ENCODE data around the gene KLHL26.
"Not testable (repeated sequence)": the region's sequence is repeated elsewhere in the genome, so short reads cannot be mapped to it uniquely, and the experiment has no call there.

KLHL26 gene

GRCh38 chr19:18672606-18673337 is 35.9 kb downstream of the KLHL26 start:
- no peak overlapping the region for H3K4me3 ChIP-seq (ENCODE audit: low read length)
- peak; percentile 37 for TF ChIP-seq CTCF (conservative IDR thresholded peaks at IDR 0.05; ENCODE audit: low read depth, low read length)
- no peak for DNase-seq (ENCODE audit: low read depth)

DNA sequence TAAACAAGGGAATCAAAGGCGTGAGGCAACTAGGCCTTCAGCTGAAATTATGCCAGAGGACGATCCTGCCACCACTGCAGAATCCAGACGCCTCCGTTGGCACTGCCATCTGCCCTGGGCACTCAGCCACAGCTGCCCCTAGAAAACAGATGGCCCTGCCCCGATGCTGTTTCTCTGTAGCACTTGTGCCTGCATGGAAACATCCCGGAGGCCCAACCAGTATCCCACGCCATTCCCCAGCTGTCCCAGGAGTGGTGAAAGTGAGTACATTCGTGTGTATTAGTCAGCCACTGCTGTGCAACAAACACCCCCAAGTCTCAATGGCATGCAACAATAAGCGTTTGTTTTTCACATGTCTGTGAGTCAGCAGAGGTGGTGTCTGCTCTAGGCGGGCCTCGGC is 37.8 kb downstream of the KLHL26 start:
- no peak for DNase-seq (ENCODE audit: low read depth)
- no peak for TF ChIP-seq CTCF (conservative IDR thresholded peaks at IDR 0.05; ENCODE audit: low read depth, low read length)
- H3K4me3 ChIP-seq (ENCODE audit: low read length): no peak overlapping the region

- TF ChIP-seq CTCF (conservative IDR thresholded peaks at IDR 0.05; ENCODE audit: low read depth, low read length): peak; percentile 66
Measured at GRCh38 chr19:18675779-18676178, 39.0 kb downstream of the KLHL26 start.

DNA sequence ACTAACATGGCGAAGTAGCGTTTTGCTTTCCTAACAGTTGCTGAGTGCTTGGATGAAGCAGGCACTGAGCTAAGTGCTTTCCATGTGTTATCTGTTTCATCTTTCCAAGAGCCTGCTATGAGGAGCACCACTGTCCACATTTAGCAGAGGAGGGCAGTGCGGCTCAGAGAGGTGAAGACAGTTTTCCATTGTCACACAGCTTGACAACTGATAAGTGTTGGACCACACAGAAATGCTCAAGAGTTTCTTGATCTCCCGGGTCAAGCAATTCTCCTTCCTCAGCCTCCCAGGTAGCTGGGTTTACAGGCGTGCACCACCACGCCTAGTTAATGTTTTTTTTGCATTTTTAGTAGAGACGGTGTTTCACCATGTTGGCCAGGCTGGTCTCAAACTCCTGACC is 39.9 kb downstream of the KLHL26 start:
- H3K4me3 ChIP-seq (ENCODE audit: low read length): no peak overlapping the region
- no peak for TF ChIP-seq CTCF (conservative IDR thresholded peaks at IDR 0.05; ENCODE audit: low read depth, low read length)
- no peak for DNase-seq (ENCODE audit: low read depth)

More at GRCh38 chr19:18675779-18676178, 39.0 kb downstream of the KLHL26 start:
- no peak overlapping the region for H3K4me3 ChIP-seq (ENCODE audit: low read length)
- DNase-seq (ENCODE audit: low read depth): no peak

DNA sequence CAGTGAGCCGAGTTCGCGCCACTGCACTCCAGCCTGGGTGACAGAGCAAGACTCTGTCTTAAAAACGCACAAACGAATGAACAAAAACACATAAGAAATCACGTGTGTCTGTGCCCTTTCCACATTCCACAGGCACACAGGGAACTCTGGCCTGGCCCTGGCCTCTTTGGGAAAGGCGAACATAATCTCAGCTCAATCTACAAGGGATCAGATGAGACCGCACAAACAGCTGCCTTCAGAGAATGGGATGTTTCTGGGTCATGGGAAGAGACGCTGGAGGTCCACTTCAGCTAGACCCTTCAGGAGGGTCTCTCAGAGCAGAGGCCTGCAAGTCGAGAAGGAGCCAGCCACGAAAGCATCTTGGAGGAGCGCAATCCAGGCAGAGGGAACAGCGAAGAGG is 40.3 kb downstream of the KLHL26 start:
- H3K4me3 ChIP-seq (ENCODE audit: low read length): no peak overlapping the region
- no peak for TF ChIP-seq CTCF (conservative IDR thresholded peaks at IDR 0.05; ENCODE audit: low read depth, low read length)
- no peak for DNase-seq (ENCODE audit: low read depth)

DNA sequence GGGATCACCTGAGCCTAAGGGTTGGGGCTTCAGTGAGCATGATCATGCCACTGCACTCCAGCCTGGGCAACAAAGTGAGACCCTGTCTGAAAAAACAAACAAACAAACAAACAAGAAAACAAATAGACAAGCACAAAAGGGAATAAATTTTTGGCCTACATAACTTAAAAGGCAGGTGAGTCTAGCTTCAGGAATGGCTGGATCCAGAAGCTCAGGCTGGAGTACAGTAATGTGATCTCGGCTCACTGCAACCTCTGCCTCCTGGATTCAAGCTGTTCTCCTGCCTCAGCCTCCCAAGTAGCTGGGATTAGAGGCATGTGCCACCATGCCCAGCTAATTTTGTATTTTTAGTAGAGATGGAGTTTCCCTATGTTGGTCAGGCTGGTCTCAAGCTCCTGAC is 43.3 kb downstream of the KLHL26 start:
- not testable (repeated sequence) for H3K4me3 ChIP-seq (ENCODE audit: low read length); DNase-seq (ENCODE audit: low read depth)

DNA sequence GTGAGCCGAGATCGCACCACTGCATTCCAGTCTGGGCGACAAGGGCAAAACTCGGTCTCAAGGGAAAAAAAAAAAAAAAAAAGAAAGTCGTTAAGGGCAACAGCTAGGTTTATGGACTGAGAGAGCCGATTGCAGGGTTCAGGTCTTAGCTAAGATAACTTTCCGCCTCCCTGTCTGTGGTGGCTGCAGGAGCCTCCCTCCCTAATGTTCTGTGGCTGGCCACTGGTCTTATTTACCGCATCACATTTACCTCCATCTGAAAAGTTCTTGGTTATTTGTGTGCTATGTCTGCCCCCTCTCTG is 45.9 kb downstream of the KLHL26 start:
- H3K4me3 ChIP-seq (ENCODE audit: low read length): peak overlapping the region; percentile 64
- no peak for DNase-seq (ENCODE audit: low read depth)
- TF ChIP-seq CTCF (conservative IDR thresholded peaks at IDR 0.05; ENCODE audit: low read depth, low read length): no peak
